Measurements from ENCODE around the gene SYT14. TPM values are rescaled to one million over a fixed set of nuclear protein-coding genes. Genes with fewer than 3 reads are reported as not detected.
"Not testable (repeated sequence)": the region's sequence is repeated elsewhere in the genome, so short reads cannot be mapped to it uniquely, and the experiment has no call there.

SYT14 gene
- total RNA-seq: 1 to 10 TPM; 6.2 to 7.1 TPM
- polyA plus RNA-seq (2013, experiment 1 of 2): 2.2 TPM
- 1.7 TPM for polyA plus RNA-seq (2013, experiment 2 of 2)
- long read RNA-seq, experiment 1, partial matches to known transcripts: 0 of 2 reads
- long read RNA-seq, experiment 1, other reads (novel, unspliced or antisense): 1 of 2 reads
- long read RNA-seq, experiment 2, partial matches to known transcripts: 1 of 2 reads
- long read RNA-seq, experiment 2, other reads (novel, unspliced or antisense): 1 of 2 reads
- long read RNA-seq, experiment 3, partial matches to known transcripts: 2 of 20 reads
- long read RNA-seq, experiment 3, other reads (novel, unspliced or antisense): 15 of 20 reads
- long read RNA-seq, experiment 4, partial matches to known transcripts: 2 of 5 reads
- long read RNA-seq, experiment 4, other reads (novel, unspliced or antisense): 3 of 5 reads

GRCh38 chr1:209937996-209938959, at the start of gene SYT14:
SYT14 (plus strand) TSS chr1:209938217; CDS start chr1:209938265, 48 bp downstream.
- peak within 1 kb of the TSS; percentile 70 for H3K4me3 Mint-ChIP-seq
- peak within 1 kb of the TSS; percentile 82 for H3K4me3 ChIP-seq (ENCODE audit: low read length)
- no peaks in the 10 kb centered on the region for H3K9me3 ChIP-seq (ENCODE audit: control insufficient read depth, low read length)
- H3K4me1 Mint-ChIP-seq: peaks cover 14% of the 10 kb centered on the region
- DNase-seq: peak; percentile 91
- no peak within 1 kb of the TSS for H3K27ac ChIP-seq (ENCODE audit: low read depth, low read length)
- peak; percentile 57 for TF ChIP-seq CTCF (conservative IDR thresholded peaks at IDR 0.05)
- H3K27ac Mint-ChIP-seq: peak within 1 kb of the TSS; percentile 83
- peaks cover 6% of the 10 kb centered on the region for H3K27me3 Mint-ChIP-seq (ENCODE audit: insufficient read depth)
- peaks cover 29% of the 10 kb centered on the region for H3K27me3 ChIP-seq (ENCODE audit: control insufficient read depth, insufficient read depth, low read length, poor library complexity, severe bottlenecking)
- no peaks in the 10 kb centered on the region for H3K36me3 Mint-ChIP-seq (ENCODE audit: low read depth)
- H3K9ac ChIP-seq (ENCODE audit: extremely low read depth, low read length, poor library complexity, severe bottlenecking): peak within 1 kb of the TSS; percentile 41
- H3K36me3 ChIP-seq (ENCODE audit: control insufficient read depth, insufficient read depth, low read length): no peaks in the 10 kb centered on the region
- no peaks in the 10 kb centered on the region for H3K9me3 Mint-ChIP-seq
- peaks cover 2% of the 10 kb centered on the region for H3K4me1 ChIP-seq (ENCODE audit: control insufficient read depth, insufficient read depth, low read length)
- 1 to 2% methylated on average over 12 to 96 of the region's 98 CpGs for WGBS, 2 experiments (ENCODE audit: insufficient coverage in 1 of 2, insufficient read length in 1 of 2)

- not testable (repeated sequence) for H3K9me3 ChIP-seq (ENCODE audit: control insufficient read depth, low read length); H3K4me3 ChIP-seq (ENCODE audit: low read length); H3K27me3 Mint-ChIP-seq (ENCODE audit: insufficient read depth); DNase-seq; H3K4me1 Mint-ChIP-seq; H3K36me3 ChIP-seq (ENCODE audit: control insufficient read depth, insufficient read depth, low read length); H3K27ac ChIP-seq (ENCODE audit: low read depth, low read length); H3K27me3 ChIP-seq (ENCODE audit: control insufficient read depth, insufficient read depth, low read length, poor library complexity, severe bottlenecking); H3K4me1 ChIP-seq (ENCODE audit: control insufficient read depth, insufficient read depth, low read length); H3K27ac Mint-ChIP-seq; H3K9me3 Mint-ChIP-seq; H3K9ac ChIP-seq (ENCODE audit: extremely low read depth, low read length, poor library complexity, severe bottlenecking); H3K36me3 Mint-ChIP-seq (ENCODE audit: low read depth)
- peak; percentile 21 for TF ChIP-seq CTCF (conservative IDR thresholded peaks at IDR 0.05)
- H3K4me3 Mint-ChIP-seq: peak overlapping the region; percentile 28
- 88 to 94% methylated on average over 11 to 31 of the region's 31 CpGs for WGBS, 2 experiments (ENCODE audit: insufficient coverage in 1 of 2, insufficient read length in 1 of 2)
Observed at GRCh38 chr1:209888291-209889076, 49.5 kb upstream of the SYT14 start.

DNA sequence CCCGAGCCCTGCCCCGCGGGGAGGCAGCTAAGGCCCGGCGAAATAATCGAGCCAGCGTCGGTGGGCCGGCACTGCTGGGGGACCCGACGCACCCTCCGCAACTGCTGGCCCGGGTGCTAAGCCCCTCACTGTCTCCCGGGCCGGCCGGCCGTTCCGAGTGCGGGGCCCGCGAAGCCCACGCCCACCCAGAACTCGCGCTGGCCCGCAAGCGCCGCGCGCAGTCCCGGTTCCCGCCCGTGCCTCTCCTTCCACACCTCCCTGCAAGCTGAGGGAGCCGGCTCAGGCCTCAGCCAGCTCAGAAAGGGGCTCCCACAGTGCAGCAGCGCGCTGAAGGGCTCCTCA, 49.0 kb upstream of the SYT14 start:
- Mint-ChIP-seq H3K27me3 (ENCODE audit: insufficient read depth) (peaks cover 3% of the 10 kb centered on the region), H3K9me3 (no peaks in the 10 kb centered on the region), H3K4me1 (peaks cover 1% of the 10 kb centered on the region), H3K27ac (no peak overlapping the region), H3K4me3 (peak overlapping the region; percentile 28), H3K36me3 (ENCODE audit: low read depth) (no peaks in the 10 kb centered on the region)
- no peak overlapping the region for H3K4me3 ChIP-seq (ENCODE audit: low read length)
- no peaks in the 10 kb centered on the region for H3K27me3 ChIP-seq (ENCODE audit: control insufficient read depth, insufficient read depth, low read length, poor library complexity, severe bottlenecking)
- TF ChIP-seq CTCF (conservative IDR thresholded peaks at IDR 0.05): no peak
- no peak for DNase-seq
- WGBS, 2 experiments (ENCODE audit: insufficient coverage in 1 of 2, insufficient read length in 1 of 2): 97 to 100% methylated on average over 3 to 35 of the region's 35 CpGs
- no peak overlapping the region for H3K27ac ChIP-seq (ENCODE audit: low read depth, low read length)
- H3K4me1 ChIP-seq (ENCODE audit: control insufficient read depth, insufficient read depth, low read length): no peaks in the 10 kb centered on the region
- no peaks in the 10 kb centered on the region for H3K9me3 ChIP-seq (ENCODE audit: control insufficient read depth, low read length)
- H3K9ac ChIP-seq (ENCODE audit: extremely low read depth, low read length, poor library complexity, severe bottlenecking): no peak overlapping the region
- H3K36me3 ChIP-seq (ENCODE audit: control insufficient read depth, insufficient read depth, low read length): no peaks in the 10 kb centered on the region
